GM23338 (cell line): ENCODE measurements around the gene HENMT1. TPM values are rescaled to one million over a fixed set of nuclear protein-coding genes. Genes with fewer than 3 reads are reported as not detected.

Experiments
- ATAC-seq: fragments of 200-7000 bp; cut with Tn5 transposase; 3 replicates; pipeline ENCODE4 v1.9.1; 2020
- DNase-seq: peaks from one replicate; pipeline ENCODE4 v3.0.0-alpha.2; 2015; ENCODE audit warnings: low spot score
- H2AFZ ChIP-seq: fragments of 200-600 bp; sonication (generic); 2 replicates; pipeline ENCODE4 v1.8.0; 2016; ENCODE audit warnings: antibody characterized with exemption, mild to moderate bottlenecking, moderate library complexity
- H3F3A ChIP-seq: fragments of 200-600 bp; sonication (generic); replicated peaks from 2 replicates; pipeline ENCODE4 v1.8.0; 2017; ENCODE audit warnings: antibody characterized with exemption, mixed run types, low read depth
- H3K27ac ChIP-seq: fragments of 200-600 bp; sonication (generic); 2 replicates; pipeline ENCODE4 v1.6.1; 2016; ENCODE audit warnings: low read depth
- H3K27me3 ChIP-seq: fragments of 200-600 bp; sonication (generic); 2 replicates; pipeline ENCODE4 v1.8.0; 2016; ENCODE audit warnings: mild to moderate bottlenecking, mixed run types, moderate library complexity; ENCODE audit not compliant: insufficient read depth
- H3K36me3 ChIP-seq: fragments of 200-600 bp; sonication (generic); 2 replicates; pipeline ENCODE4 v1.8.0; 2016; ENCODE audit warnings: mild to moderate bottlenecking; ENCODE audit not compliant: insufficient read depth
- H3K4me1 ChIP-seq: fragments of 200-600 bp; sonication (generic); 2 replicates; pipeline ENCODE4 v1.8.0; 2016; ENCODE audit warnings: mild to moderate bottlenecking, moderate library complexity; ENCODE audit not compliant: insufficient read depth
- H3K4me2 ChIP-seq: fragments of 200-600 bp; sonication (generic); 2 replicates; pipeline ENCODE4 v1.7.1; 2017; ENCODE audit warnings: mixed run types
- H3K4me3 ChIP-seq: fragments of 200-600 bp; sonication (generic); 2 replicates; pipeline ENCODE4 v1.6.1; 2016; ENCODE audit warnings: mixed run types
- H3K79me2 ChIP-seq: fragments of 200-600 bp; sonication (generic); replicated peaks from 2 replicates; pipeline ENCODE4 v1.8.0; 2017; ENCODE audit warnings: mild to moderate bottlenecking; ENCODE audit not compliant: insufficient read depth
- H3K9me2 ChIP-seq: fragments of 200-600 bp; sonication (generic); 2 replicates; pipeline ENCODE4 v1.8.0; 2017; ENCODE audit not compliant: insufficient read depth
- H4K20me1 ChIP-seq: fragments of 200-600 bp; sonication (generic); replicated peaks from 2 replicates; pipeline ENCODE4 v1.8.0; 2017; ENCODE audit warnings: mild to moderate bottlenecking; ENCODE audit not compliant: insufficient read depth
- H3K27ac Mint-ChIP-seq: 2 replicates; pipeline ENCODE4 v1.8.0; 2020; ENCODE audit warnings: inconsistent platforms, mild to moderate bottlenecking, moderate library complexity, mixed read lengths
- H3K27me3 Mint-ChIP-seq: 3 replicates; pipeline ENCODE4 v1.8.0; 2022; ENCODE audit warnings: low read depth, mild to moderate bottlenecking, moderate library complexity, mixed read lengths, inconsistent platforms; ENCODE audit not compliant: insufficient read depth, poor library complexity
- H3K36me3 Mint-ChIP-seq: 3 replicates; pipeline ENCODE4 v1.8.0; 2021; ENCODE audit warnings: low read depth, mild to moderate bottlenecking, inconsistent platforms, moderate library complexity, mixed read lengths
- H3K4me1 Mint-ChIP-seq: 3 replicates; pipeline ENCODE4 v1.8.0; 2020; ENCODE audit warnings: mild to moderate bottlenecking, inconsistent platforms, mixed read lengths
- H3K4me3 Mint-ChIP-seq: 3 replicates; pipeline ENCODE4 v1.8.0; 2021; ENCODE audit warnings: moderate library complexity, mild to moderate bottlenecking, inconsistent platforms, mixed read lengths
- H3K9me3 Mint-ChIP-seq: 3 replicates; pipeline ENCODE4 v1.8.0; 2020; ENCODE audit warnings: moderate library complexity, mild to moderate bottlenecking, inconsistent platforms, mixed read lengths
- CREB1 ChIP-seq: fragments of 250-450 bp; sonication (Bioruptor Pico); IDR thresholded peaks from 2 replicates; pipeline ENCODE4 v1.5.0; 2020; ENCODE audit warnings: low read depth, mild to moderate bottlenecking, moderate library complexity
- EZH2 ChIP-seq: fragments of 200-600 bp; sonication (generic); IDR thresholded peaks from one replicate; pipeline ENCODE4 v1.8.0; 2017; ENCODE audit warnings: antibody characterized with exemption, mild to moderate bottlenecking, low read depth; ENCODE audit not compliant: unreplicated experiment
- EZH2phosphoT487 ChIP-seq: fragments of 200-600 bp; sonication (generic); IDR thresholded peaks from one replicate; pipeline ENCODE4 v1.8.1; 2018; ENCODE audit warnings: antibody characterized with exemption; ENCODE audit not compliant: unreplicated experiment
- JUNB ChIP-seq: IDR thresholded peaks from one replicate; pipeline ENCODE4 v1.6.1; 2016; ENCODE audit warnings: antibody characterized with exemption; ENCODE audit not compliant: unreplicated experiment
- NANOG ChIP-seq: IDR thresholded peaks from 2 replicates; pipeline ENCODE4 v1.6.1; 2016; ENCODE audit warnings: antibody characterized with exemption, borderline replicate concordance
- POLR2AphosphoS5 ChIP-seq: IDR thresholded peaks from 2 replicates; pipeline ENCODE4 v1.6.1; 2016; ENCODE audit warnings: antibody characterized with exemption, low read depth
- STAT1 ChIP-seq: IDR thresholded peaks from one replicate; pipeline ENCODE4 v1.6.1; 2016; ENCODE audit warnings: antibody characterized with exemption; ENCODE audit not compliant: unreplicated experiment
- ZNF114 ChIP-seq: fragments of 250-450 bp; sonication (Bioruptor Pico); IDR thresholded peaks from 2 replicates; pipeline ENCODE4 v1.5.0; 2020; ENCODE audit warnings: mild to moderate bottlenecking, moderate library complexity
- ZNF331 ChIP-seq: fragments of 250-450 bp; sonication (Bioruptor Pico); IDR thresholded peaks from 2 replicates; pipeline ENCODE4 v1.5.0; 2020; ENCODE audit warnings: low read depth, mild to moderate bottlenecking, moderate library complexity
- ZNF462 ChIP-seq: fragments of 250-450 bp; sonication (Bioruptor Pico); IDR thresholded peaks from 2 replicates; pipeline ENCODE4 v1.5.0; 2020; ENCODE audit warnings: mild to moderate bottlenecking, moderate library complexity
- polyA plus RNA-seq: library from polyadenylated mRNA; unstranded; fragments of >200 nt; fragmentation: Nextera tagmentation; extraction: Ambion mirVana; gene quantifications from 2 replicates; pipeline ENCODE4 v1.2.1, GENCODE V29; 2016
- total RNA-seq: library from RNA; depleted of rRNA; stranded (reverse); fragments of >200 nt; shearing (Covaris generic); gene quantifications from 2 replicates; pipeline ENCODE4 v1.2.3, GENCODE V29; 2014
- TF ChIP-seq, protein P1 (sequence below): IDR thresholded peaks from 2 replicates; pipeline ENCODE4 v1.6.1; 2016; ENCODE audit warnings: antibody characterized with exemption
- TF ChIP-seq, protein P2 (sequence below), 2 experiments: fragments of 200-600 bp in 1 of 2; sonication (generic) in 1 of 2; conservative IDR thresholded peaks; 2 replicates each; pipeline versions ENCODE4 v1.5.1 to v1.6.1; 2016 to 2017; ENCODE audit warnings: antibody characterized with exemption in 2 of 2, low read depth in 2 of 2, mild to moderate bottlenecking in 2 of 2, moderate library complexity in 1 of 2
- TF ChIP-seq, protein P3 (sequence below): IDR thresholded peaks from one replicate; pipeline ENCODE4 v1.6.1; 2018; ENCODE audit warnings: antibody characterized with exemption; ENCODE audit not compliant: unreplicated experiment

HENMT1 gene
- total and polyA plus RNA-seq, 2 experiments from 2014 or later: 4.7 to 9.7 TPM

DNA sequence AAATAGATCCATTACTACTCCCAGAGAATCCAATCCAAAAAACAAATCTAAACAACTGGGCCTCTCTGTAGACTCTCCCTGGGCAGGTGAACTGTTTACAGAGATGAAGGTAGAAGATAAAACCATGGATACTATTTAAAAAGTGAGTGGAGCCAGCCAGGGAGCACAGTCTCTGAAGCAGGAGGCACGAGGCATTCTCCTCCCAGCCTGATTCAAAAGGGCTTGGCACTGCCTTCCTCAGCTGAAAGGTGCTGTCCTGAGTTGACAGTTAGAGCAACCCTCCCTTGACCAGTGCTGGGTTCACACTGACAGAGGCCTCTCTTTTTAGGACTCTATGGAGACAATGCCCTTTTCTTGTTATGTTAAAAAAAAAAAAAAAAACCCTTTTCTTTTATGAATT lies 36.8 kb downstream of the HENMT1 start:
- no peak overlapping the region for H3K27ac Mint-ChIP-seq
- DNase-seq (no peak), ATAC-seq (peak; percentile 52)
- Histone ChIP-seq H3K4me3 (no peak overlapping the region), H3K4me1 (no peaks in the 10 kb centered on the region), H3F3A (no peaks in the 10 kb centered on the region), H3K4me2 (no peak overlapping the region), H3K36me3 (no peaks in the 10 kb centered on the region), H4K20me1 (no peaks in the 10 kb centered on the region), H3K9me2 (no peaks in the 10 kb centered on the region), H2AFZ (no peak overlapping the region), H3K79me2 (no peaks in the 10 kb centered on the region), H3K27ac (no peak overlapping the region), H3K27me3 (no peaks in the 10 kb centered on the region)
- no peak overlapping the region for H3K4me3 Mint-ChIP-seq
- TF ChIP-seq, protein P1, sequence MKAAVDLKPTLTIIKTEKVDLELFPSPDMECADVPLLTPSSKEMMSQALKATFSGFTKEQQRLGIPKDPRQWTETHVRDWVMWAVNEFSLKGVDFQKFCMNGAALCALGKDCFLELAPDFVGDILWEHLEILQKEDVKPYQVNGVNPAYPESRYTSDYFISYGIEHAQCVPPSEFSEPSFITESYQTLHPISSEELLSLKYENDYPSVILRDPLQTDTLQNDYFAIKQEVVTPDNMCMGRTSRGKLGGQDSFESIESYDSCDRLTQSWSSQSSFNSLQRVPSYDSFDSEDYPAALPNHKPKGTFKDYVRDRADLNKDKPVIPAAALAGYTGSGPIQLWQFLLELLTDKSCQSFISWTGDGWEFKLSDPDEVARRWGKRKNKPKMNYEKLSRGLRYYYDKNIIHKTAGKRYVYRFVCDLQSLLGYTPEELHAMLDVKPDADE: no peak
- TF ChIP-seq ZNF114 (CRISPR knock-in tag) (no peak), JUNB (no peak), ZNF462 (CRISPR knock-in tag) (no peak), EZH2phosphoT487 (no peak), POLR2AphosphoS5 (no peak), CREB1 (CRISPR knock-in tag) (no peak), ZNF331 (CRISPR knock-in tag) (no peak), STAT1 (no peak), EZH2 (no peak), NANOG (no peak)
- TF ChIP-seq, protein P2, sequence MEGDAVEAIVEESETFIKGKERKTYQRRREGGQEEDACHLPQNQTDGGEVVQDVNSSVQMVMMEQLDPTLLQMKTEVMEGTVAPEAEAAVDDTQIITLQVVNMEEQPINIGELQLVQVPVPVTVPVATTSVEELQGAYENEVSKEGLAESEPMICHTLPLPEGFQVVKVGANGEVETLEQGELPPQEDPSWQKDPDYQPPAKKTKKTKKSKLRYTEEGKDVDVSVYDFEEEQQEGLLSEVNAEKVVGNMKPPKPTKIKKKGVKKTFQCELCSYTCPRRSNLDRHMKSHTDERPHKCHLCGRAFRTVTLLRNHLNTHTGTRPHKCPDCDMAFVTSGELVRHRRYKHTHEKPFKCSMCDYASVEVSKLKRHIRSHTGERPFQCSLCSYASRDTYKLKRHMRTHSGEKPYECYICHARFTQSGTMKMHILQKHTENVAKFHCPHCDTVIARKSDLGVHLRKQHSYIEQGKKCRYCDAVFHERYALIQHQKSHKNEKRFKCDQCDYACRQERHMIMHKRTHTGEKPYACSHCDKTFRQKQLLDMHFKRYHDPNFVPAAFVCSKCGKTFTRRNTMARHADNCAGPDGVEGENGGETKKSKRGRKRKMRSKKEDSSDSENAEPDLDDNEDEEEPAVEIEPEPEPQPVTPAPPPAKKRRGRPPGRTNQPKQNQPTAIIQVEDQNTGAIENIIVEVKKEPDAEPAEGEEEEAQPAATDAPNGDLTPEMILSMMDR (conservative IDR thresholded peaks at IDR 0.05; ENCODE audit: low read depth in 2 of 2): no peak
- TF ChIP-seq, protein P3, sequence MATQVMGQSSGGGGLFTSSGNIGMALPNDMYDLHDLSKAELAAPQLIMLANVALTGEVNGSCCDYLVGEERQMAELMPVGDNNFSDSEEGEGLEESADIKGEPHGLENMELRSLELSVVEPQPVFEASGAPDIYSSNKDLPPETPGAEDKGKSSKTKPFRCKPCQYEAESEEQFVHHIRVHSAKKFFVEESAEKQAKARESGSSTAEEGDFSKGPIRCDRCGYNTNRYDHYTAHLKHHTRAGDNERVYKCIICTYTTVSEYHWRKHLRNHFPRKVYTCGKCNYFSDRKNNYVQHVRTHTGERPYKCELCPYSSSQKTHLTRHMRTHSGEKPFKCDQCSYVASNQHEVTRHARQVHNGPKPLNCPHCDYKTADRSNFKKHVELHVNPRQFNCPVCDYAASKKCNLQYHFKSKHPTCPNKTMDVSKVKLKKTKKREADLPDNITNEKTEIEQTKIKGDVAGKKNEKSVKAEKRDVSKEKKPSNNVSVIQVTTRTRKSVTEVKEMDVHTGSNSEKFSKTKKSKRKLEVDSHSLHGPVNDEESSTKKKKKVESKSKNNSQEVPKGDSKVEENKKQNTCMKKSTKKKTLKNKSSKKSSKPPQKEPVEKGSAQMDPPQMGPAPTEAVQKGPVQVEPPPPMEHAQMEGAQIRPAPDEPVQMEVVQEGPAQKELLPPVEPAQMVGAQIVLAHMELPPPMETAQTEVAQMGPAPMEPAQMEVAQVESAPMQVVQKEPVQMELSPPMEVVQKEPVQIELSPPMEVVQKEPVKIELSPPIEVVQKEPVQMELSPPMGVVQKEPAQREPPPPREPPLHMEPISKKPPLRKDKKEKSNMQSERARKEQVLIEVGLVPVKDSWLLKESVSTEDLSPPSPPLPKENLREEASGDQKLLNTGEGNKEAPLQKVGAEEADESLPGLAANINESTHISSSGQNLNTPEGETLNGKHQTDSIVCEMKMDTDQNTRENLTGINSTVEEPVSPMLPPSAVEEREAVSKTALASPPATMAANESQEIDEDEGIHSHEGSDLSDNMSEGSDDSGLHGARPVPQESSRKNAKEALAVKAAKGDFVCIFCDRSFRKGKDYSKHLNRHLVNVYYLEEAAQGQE: no peak
- H3K9me3 Mint-ChIP-seq: no peaks in the 10 kb centered on the region
- H3K4me1 Mint-ChIP-seq: no peaks in the 10 kb centered on the region; the same call in 2 of the 3 replicates
- H3K27me3 Mint-ChIP-seq: no peaks in the 10 kb centered on the region
- no peaks in the 10 kb centered on the region; the same call in 2 of the 3 replicates for H3K36me3 Mint-ChIP-seq
